WERI-Rb-1 (cell line): Measurements from ENCODE around the gene ATP2B2.

Experiments
- DNase-seq: peaks from one replicate; pipeline ENCODE4 v3.0.0-alpha.2; 2020
- H3K27ac ChIP-seq: fragments of 250-450 bp; sonication (Bioruptor Pico); 2 replicates; pipeline ENCODE4 v1.5.1; 2020; ENCODE audit warnings: mild to moderate bottlenecking, moderate library complexity
- H3K27me3 ChIP-seq: fragments of 250-450 bp; sonication (Bioruptor Pico); 2 replicates; pipeline ENCODE4 v1.5.1; 2021; ENCODE audit warnings: mild to moderate bottlenecking, low read depth, moderate library complexity; ENCODE audit not compliant: insufficient read depth, severe bottlenecking
- H3K36me3 ChIP-seq: fragments of 250-450 bp; sonication (Bioruptor Pico); 2 replicates; pipeline ENCODE4 v1.5.1; 2020; ENCODE audit warnings: mild to moderate bottlenecking, moderate library complexity
- H3K4me3 ChIP-seq: 2 replicates; pipeline ENCODE4 v1.5.1; 2011; ENCODE audit warnings: low read depth, mild to moderate bottlenecking, control low read depth, low read length
- H3K9me3 ChIP-seq: fragments of 250-450 bp; sonication (Bioruptor Pico); 2 replicates; pipeline ENCODE4 v1.5.1; 2021; ENCODE audit warnings: mild to moderate bottlenecking, moderate library complexity; ENCODE audit not compliant: severe bottlenecking
- TF ChIP-seq, protein P1 (sequence below): IDR thresholded peaks from 2 replicates; pipeline ENCODE4 v1.5.1; 2011; ENCODE audit warnings: low read depth, mild to moderate bottlenecking, control low read depth, inconsistent platforms, low read length

Gene ATP2B2

DNA sequence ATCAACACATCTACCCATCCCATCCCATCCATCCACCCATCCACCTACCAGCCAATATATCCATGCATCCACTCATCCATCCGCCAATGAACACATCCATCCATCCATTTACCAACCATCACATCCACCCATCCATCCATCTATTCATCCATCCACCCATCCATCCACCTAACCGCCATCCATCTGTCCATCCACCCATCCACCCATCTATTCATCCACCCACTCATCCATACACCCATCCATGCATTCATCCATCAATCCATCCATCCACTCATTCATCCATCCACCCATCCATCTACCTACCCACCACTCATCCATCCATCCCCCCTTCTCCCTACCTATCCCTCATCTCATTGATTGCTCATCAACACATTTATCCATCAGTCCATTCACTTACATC lies 136.9 kb downstream of the ATP2B2 start:
- no peak for DNase-seq
- Histone ChIP-seq H3K9me3 (no peaks in the 10 kb centered on the region), H3K27me3 (no peaks in the 10 kb centered on the region), H3K27ac (no peak overlapping the region), H3K4me3 (no peak overlapping the region), H3K36me3 (no peaks in the 10 kb centered on the region)
- TF ChIP-seq, protein P1, sequence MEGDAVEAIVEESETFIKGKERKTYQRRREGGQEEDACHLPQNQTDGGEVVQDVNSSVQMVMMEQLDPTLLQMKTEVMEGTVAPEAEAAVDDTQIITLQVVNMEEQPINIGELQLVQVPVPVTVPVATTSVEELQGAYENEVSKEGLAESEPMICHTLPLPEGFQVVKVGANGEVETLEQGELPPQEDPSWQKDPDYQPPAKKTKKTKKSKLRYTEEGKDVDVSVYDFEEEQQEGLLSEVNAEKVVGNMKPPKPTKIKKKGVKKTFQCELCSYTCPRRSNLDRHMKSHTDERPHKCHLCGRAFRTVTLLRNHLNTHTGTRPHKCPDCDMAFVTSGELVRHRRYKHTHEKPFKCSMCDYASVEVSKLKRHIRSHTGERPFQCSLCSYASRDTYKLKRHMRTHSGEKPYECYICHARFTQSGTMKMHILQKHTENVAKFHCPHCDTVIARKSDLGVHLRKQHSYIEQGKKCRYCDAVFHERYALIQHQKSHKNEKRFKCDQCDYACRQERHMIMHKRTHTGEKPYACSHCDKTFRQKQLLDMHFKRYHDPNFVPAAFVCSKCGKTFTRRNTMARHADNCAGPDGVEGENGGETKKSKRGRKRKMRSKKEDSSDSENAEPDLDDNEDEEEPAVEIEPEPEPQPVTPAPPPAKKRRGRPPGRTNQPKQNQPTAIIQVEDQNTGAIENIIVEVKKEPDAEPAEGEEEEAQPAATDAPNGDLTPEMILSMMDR, result no peak

DNA sequence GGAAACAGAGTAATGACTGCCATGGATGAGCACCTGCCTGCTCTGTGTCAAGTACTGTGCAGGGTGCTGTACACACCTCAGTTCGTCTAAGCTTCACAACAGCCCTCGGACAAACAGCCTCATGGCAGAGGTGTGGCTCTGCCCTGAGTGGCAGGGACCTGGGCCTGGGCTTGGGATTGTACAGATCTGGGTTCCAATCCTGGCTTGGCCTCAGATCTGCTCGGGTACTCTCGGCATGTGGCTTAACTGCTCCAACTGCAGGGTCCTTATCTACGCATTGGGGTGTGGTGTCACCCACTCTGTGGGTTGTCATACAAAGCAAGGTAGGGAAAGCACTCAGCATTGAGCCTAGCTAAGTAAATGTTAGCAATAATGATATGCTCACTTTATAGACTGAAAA lies 137.9 kb downstream of the ATP2B2 start:
- no peak for DNase-seq
- Histone ChIP-seq H3K27me3 (no peaks in the 10 kb centered on the region), H3K9me3 (no peaks in the 10 kb centered on the region), H3K36me3 (no peaks in the 10 kb centered on the region), H3K4me3 (no peak overlapping the region), H3K27ac (no peak overlapping the region)
- TF ChIP-seq, protein P1, result no peak

DNA sequence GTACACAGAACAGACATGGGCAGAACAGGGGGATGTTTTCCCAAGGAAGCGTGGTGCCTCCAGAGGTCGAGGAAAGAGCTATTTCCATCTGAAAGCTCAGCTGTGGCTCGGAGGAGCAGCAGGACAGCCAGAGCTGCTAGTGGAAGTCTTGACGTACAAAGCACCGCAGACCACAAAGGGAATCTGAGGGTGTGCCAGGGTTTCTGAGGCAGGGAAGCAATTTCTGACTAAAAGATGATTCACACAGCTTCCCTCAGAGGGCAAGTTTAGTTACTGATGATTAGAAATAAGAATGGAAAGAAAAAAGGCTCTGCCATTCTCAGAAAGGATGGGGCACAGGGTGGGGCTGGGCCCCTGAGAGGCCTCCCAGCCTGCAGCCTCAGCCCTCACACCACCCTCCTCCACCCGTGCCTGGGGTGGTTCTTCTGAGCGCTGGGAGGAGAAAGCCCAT lies 138.7 kb downstream of the ATP2B2 start:
- Histone ChIP-seq H3K36me3 (no peaks in the 10 kb centered on the region), H3K27ac (no peak overlapping the region), H3K4me3 (no peak overlapping the region), H3K9me3 (no peaks in the 10 kb centered on the region), H3K27me3 (no peaks in the 10 kb centered on the region)
- no peak for DNase-seq
- TF ChIP-seq, protein P1, result no peak

DNA sequence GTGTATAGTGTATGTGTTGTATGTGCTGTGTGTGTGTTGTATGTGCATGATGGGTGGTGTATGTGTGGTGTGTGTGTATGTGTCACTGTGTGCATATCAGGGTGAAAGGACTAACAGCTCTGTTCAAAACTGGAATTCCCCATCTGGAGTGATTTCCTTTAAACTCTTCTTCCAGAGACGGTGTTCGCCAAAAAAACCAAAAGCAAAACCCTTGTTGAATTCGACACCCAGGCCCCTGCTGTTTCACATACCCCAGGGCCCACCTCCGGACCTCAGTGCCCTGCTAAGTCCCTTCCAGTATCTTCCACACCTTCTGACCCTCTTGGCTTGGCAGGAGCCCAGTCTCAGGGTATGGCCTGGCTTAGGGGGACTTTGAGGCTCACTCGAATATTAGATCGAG lies 139.6 kb downstream of the ATP2B2 start:
- Histone ChIP-seq H3K4me3 (no peak overlapping the region), H3K27ac (no peak overlapping the region), H3K27me3 (no peaks in the 10 kb centered on the region), H3K9me3 (no peaks in the 10 kb centered on the region), H3K36me3 (no peaks in the 10 kb centered on the region)
- TF ChIP-seq, protein P1, result no peak
- DNase-seq, result no peak

DNA sequence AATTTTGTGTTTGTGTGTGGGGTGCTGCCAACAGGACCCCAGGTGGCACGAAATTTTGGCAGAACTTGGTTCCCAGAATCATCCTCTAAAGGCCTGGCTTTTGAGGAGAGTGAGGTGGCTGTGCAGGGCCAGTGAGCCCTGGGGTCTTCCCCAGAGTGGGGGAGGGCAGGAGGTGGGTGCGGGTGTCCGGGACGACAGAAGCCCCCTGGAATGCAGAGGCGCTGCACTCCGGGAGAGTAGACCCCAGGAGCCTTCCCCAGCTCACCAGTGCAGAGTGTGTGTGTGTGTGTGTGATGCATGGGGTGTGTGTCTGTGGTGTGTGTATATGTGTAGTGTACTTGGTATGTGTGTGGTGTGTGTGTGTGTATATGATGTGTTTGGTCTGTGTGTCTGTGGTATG lies 140.1 kb downstream of the ATP2B2 start:
- TF ChIP-seq, protein P1, result no peak
- DNase-seq, result no peak
- H3K9me3 ChIP-seq, result no peaks in the 10 kb centered on the region

DNA sequence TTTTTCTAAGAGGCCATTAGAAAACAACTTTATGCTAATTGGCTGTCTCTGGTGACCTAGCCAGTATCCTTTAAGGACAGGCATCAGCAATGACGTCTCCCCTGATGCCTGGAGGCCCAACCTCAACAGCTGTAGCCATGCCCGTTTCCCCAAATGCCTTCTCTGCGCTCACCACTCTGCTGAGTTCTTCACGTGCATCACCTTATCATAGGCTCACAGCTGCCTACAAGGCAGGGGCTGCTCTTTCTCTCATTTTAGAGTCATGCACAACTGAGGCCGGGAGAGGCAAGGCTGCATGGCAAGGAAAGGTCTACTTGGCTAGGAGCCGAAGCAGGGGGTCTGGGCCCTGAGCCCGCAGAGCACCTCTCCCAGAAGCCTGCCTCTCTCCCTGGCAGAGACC lies 140.6 kb downstream of the ATP2B2 start:
- Histone ChIP-seq H3K27me3 (no peaks in the 10 kb centered on the region), H3K9me3 (no peaks in the 10 kb centered on the region), H3K27ac (no peak overlapping the region), H3K4me3 (no peak overlapping the region), H3K36me3 (no peaks in the 10 kb centered on the region)
- TF ChIP-seq, protein P1, result no peak
- no peak for DNase-seq

More for the DNA sequence above, 140.1 kb downstream of the ATP2B2 start:
- Histone ChIP-seq H3K27ac (no peak overlapping the region), H3K27me3 (no peaks in the 10 kb centered on the region), H3K36me3 (no peaks in the 10 kb centered on the region), H3K4me3 (no peak overlapping the region)
